ENCODE results near the gene ARL6.

DNA sequence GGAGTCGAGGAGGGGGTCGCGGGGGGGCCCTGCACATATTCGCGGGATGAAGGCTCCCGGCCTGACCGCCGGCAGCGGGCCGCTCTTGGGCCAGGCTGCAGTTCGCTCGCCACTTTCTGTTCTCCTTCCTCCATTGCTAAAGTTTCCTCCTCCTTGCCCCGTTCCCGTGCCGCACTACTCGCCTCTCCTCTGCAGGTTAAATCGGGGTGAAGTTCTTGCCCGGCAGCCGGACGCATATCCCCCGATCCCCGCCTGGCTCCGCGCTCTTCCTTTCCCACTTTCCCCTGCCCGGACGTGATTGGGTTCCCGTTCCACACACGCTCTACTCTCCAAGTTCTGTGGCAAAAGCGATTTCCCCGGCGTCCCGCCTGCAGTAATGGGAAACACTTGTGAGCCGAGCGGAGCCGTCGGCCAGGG, 57.8 kb downstream of the ARL6 start:
- TF ChIP-seq ARNTL (CRISPR knock-in tag; IDR thresholded peaks at IDR 0.05; ENCODE audit: borderline replicate concordance, low read depth) (no peak), ESRRG (CRISPR knock-in tag; IDR thresholded peaks at IDR 0.05) (no peak), RARB (CRISPR knock-in tag; IDR thresholded peaks at IDR 0.05) (no peak), TOX (CRISPR knock-in tag; IDR thresholded peaks at IDR 0.05; ENCODE audit: borderline replicate concordance) (no peak), TCF4 (CRISPR knock-in tag; IDR thresholded peaks at IDR 0.05; ENCODE audit: borderline replicate concordance) (no peak), GLIS3 (CRISPR knock-in tag; IDR thresholded peaks at IDR 0.05) (no peak), SNAI2 (CRISPR knock-in tag; IDR thresholded peaks at IDR 0.05) (no peak), ZFP3 (CRISPR knock-in tag; IDR thresholded peaks at IDR 0.05) (no peak), CSDC2 (CRISPR knock-in tag; IDR thresholded peaks at IDR 0.05) (no peak), ZNF565 (CRISPR knock-in tag; conservative IDR thresholded peaks at IDR 0.05; ENCODE audit: low read depth) (no peak)
- TF ChIP-seq, protein P1, sequence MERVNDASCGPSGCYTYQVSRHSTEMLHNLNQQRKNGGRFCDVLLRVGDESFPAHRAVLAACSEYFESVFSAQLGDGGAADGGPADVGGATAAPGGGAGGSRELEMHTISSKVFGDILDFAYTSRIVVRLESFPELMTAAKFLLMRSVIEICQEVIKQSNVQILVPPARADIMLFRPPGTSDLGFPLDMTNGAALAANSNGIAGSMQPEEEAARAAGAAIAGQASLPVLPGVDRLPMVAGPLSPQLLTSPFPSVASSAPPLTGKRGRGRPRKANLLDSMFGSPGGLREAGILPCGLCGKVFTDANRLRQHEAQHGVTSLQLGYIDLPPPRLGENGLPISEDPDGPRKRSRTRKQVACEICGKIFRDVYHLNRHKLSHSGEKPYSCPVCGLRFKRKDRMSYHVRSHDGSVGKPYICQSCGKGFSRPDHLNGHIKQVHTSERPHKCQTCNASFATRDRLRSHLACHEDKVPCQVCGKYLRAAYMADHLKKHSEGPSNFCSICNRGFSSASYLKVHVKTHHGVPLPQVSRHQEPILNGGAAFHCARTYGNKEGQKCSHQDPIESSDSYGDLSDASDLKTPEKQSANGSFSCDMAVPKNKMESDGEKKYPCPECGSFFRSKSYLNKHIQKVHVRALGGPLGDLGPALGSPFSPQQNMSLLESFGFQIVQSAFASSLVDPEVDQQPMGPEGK (CRISPR knock-in tag; IDR thresholded peaks at IDR 0.05; ENCODE audit: borderline replicate concordance): no peak
- TF ChIP-seq, protein P2, sequence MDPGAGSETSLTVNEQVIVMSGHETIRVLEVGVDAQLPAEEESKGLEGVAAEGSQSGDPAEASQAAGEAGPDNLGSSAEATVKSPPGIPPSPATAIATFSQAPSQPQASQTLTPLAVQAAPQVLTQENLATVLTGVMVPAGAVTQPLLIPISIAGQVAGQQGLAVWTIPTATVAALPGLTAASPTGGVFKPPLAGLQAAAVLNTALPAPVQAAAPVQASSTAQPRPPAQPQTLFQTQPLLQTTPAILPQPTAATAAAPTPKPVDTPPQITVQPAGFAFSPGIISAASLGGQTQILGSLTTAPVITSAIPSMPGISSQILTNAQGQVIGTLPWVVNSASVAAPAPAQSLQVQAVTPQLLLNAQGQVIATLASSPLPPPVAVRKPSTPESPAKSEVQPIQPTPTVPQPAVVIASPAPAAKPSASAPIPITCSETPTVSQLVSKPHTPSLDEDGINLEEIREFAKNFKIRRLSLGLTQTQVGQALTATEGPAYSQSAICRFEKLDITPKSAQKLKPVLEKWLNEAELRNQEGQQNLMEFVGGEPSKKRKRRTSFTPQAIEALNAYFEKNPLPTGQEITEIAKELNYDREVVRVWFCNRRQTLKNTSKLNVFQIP (CRISPR knock-in tag; IDR thresholded peaks at IDR 0.05; ENCODE audit: borderline replicate concordance, low read depth): no peak
- TF ChIP-seq, protein P3, sequence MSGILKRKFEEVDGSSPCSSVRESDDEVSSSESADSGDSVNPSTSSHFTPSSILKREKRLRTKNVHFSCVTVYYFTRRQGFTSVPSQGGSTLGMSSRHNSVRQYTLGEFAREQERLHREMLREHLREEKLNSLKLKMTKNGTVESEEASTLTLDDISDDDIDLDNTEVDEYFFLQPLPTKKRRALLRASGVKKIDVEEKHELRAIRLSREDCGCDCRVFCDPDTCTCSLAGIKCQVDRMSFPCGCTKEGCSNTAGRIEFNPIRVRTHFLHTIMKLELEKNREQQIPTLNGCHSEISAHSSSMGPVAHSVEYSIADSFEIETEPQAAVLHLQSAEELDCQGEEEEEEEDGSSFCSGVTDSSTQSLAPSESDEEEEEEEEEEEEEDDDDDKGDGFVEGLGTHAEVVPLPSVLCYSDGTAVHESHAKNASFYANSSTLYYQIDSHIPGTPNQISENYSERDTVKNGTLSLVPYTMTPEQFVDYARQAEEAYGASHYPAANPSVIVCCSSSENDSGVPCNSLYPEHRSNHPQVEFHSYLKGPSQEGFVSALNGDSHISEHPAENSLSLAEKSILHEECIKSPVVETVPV (CRISPR knock-in tag; IDR thresholded peaks at IDR 0.05): no peak
- TF ChIP-seq, protein P4, sequence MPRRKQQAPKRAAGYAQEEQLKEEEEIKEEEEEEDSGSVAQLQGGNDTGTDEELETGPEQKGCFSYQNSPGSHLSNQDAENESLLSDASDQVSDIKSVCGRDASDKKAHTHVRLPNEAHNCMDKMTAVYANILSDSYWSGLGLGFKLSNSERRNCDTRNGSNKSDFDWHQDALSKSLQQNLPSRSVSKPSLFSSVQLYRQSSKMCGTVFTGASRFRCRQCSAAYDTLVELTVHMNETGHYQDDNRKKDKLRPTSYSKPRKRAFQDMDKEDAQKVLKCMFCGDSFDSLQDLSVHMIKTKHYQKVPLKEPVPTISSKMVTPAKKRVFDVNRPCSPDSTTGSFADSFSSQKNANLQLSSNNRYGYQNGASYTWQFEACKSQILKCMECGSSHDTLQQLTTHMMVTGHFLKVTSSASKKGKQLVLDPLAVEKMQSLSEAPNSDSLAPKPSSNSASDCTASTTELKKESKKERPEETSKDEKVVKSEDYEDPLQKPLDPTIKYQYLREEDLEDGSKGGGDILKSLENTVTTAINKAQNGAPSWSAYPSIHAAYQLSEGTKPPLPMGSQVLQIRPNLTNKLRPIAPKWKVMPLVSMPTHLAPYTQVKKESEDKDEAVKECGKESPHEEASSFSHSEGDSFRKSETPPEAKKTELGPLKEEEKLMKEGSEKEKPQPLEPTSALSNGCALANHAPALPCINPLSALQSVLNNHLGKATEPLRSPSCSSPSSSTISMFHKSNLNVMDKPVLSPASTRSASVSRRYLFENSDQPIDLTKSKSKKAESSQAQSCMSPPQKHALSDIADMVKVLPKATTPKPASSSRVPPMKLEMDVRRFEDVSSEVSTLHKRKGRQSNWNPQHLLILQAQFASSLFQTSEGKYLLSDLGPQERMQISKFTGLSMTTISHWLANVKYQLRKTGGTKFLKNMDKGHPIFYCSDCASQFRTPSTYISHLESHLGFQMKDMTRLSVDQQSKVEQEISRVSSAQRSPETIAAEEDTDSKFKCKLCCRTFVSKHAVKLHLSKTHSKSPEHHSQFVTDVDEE (CRISPR knock-in tag; IDR thresholded peaks at IDR 0.05): no peak
